Activated naive CD8-positive, alpha-beta T cell treated with anti-CD3 and anti-CD28 coated beads, Interleukin-2, amount 10 ng/mL, durations not matched to agents 7 days and 5 days (primary cell): Measurements from ENCODE around the gene ATXN1. TPM values are rescaled to one million over a fixed set of nuclear protein-coding genes. Genes with fewer than 3 reads are reported as not detected.

Experiments
- ATAC-seq: fragments of 150-1000 bp; cut with Tn5 transposase; one replicate; pipeline ENCODE4 v1.10.0; 2021; ENCODE audit warnings: low read depth, moderate library complexity
- POLR2A ChIA-PET: fragments of 350-600 bp; sonication (Branson Sonifier 250); formaldehyde crosslinking; loops from one replicate; lab custom pipeline; 2021; ENCODE audit warnings: antibody characterized with exemption; lab: Charles Lee
- DNase-seq: peaks from one replicate; pipeline ENCODE4 v3.0.0; 2021
- H3K27ac Mint-ChIP-seq: one replicate; pipeline ENCODE4 v1.8.0; 2022; ENCODE audit warnings: mild to moderate bottlenecking, mixed read lengths
- H3K27me3 Mint-ChIP-seq: one replicate; pipeline ENCODE4 v1.8.0; 2022; ENCODE audit warnings: mild to moderate bottlenecking, moderate library complexity, mixed read lengths
- H3K36me3 Mint-ChIP-seq: one replicate; pipeline ENCODE4 v1.8.0; 2021; ENCODE audit warnings: mild to moderate bottlenecking, mixed read lengths
- H3K4me1 Mint-ChIP-seq: one replicate; pipeline ENCODE4 v1.8.0; 2021; ENCODE audit warnings: mixed read lengths
- H3K4me3 Mint-ChIP-seq: one replicate; pipeline ENCODE4 v1.8.0; 2022; ENCODE audit warnings: mild to moderate bottlenecking, moderate library complexity, mixed read lengths
- H3K9me3 Mint-ChIP-seq: one replicate; pipeline ENCODE4 v1.8.0; 2021; ENCODE audit warnings: mixed read lengths
- total RNA-seq, 2 experiments: library from RNA; stranded (reverse); gene quantifications; one replicate each; pipeline ENCODE4 v1.2.3, GENCODE V29; 2021

ATXN1 gene
- total RNA-seq, 2 experiments from 2014 or later: 63.6 to 67.2 TPM

GRCh38 chr6:16374016-16374415 lies 387.2 kb downstream of the ATXN1 start:
- H3K27me3 Mint-ChIP-seq: no peaks in the 10 kb centered on the region
- peaks cover 7% of the 10 kb centered on the region for H3K4me1 Mint-ChIP-seq
- H3K4me3 Mint-ChIP-seq: no peak overlapping the region
- ATAC-seq: no peak
- peaks cover 3% of the 10 kb centered on the region for H3K36me3 Mint-ChIP-seq
- POLR2A ChIA-PET: no interaction called here
- no peak overlapping the region for H3K27ac Mint-ChIP-seq
- DNase-seq: no peak
- no peaks in the 10 kb centered on the region for H3K9me3 Mint-ChIP-seq

- no peaks in the 10 kb centered on the region for H3K27me3 Mint-ChIP-seq
- no peak for ATAC-seq
- peaks cover 7% of the 10 kb centered on the region for H3K4me1 Mint-ChIP-seq
- H3K9me3 Mint-ChIP-seq: no peaks in the 10 kb centered on the region
- no peak overlapping the region for H3K4me3 Mint-ChIP-seq
- H3K27ac Mint-ChIP-seq: no peak overlapping the region
- H3K36me3 Mint-ChIP-seq: peaks cover 3% of the 10 kb centered on the region
- DNase-seq: no peak
- POLR2A ChIA-PET: no interaction called here
Measured at GRCh38 chr6:16372029-16372776, 389.1 kb downstream of the ATXN1 start.

GRCh38 chr6:16371401-16371800 lies 389.9 kb downstream of the ATXN1 start:
- no peak for ATAC-seq
- Mint-ChIP-seq H3K9me3 (no peaks in the 10 kb centered on the region), H3K4me3 (no peak overlapping the region), H3K36me3 (peaks cover 3% of the 10 kb centered on the region), H3K27ac (no peak overlapping the region), H3K4me1 (peaks cover 7% of the 10 kb centered on the region), H3K27me3 (no peaks in the 10 kb centered on the region)
- POLR2A ChIA-PET: no interaction called here
- DNase-seq: no peak

- ATAC-seq: no peak
- Mint-ChIP-seq H3K27me3 (no peaks in the 10 kb centered on the region), H3K4me3 (no peak overlapping the region), H3K27ac (no peak overlapping the region), H3K9me3 (no peaks in the 10 kb centered on the region), H3K4me1 (peaks cover 7% of the 10 kb centered on the region), H3K36me3 (peaks cover 3% of the 10 kb centered on the region)
- DNase-seq: no peak
- POLR2A ChIA-PET: no interaction called here
Measured at GRCh38 chr6:16370943-16371342, 390.3 kb downstream of the ATXN1 start.

GRCh38 chr6:16369989-16370388 lies 391.3 kb downstream of the ATXN1 start:
- POLR2A ChIA-PET: no interaction called here
- Mint-ChIP-seq H3K4me3 (no peak overlapping the region), H3K36me3 (peaks cover 3% of the 10 kb centered on the region), H3K27me3 (no peaks in the 10 kb centered on the region), H3K4me1 (peaks cover 7% of the 10 kb centered on the region), H3K27ac (no peak overlapping the region), H3K9me3 (no peaks in the 10 kb centered on the region)
- no peak for ATAC-seq
- DNase-seq: no peak

GRCh38 chr6:16369140-16369745 lies 392.0 kb downstream of the ATXN1 start:
- POLR2A ChIA-PET: no interaction called here
- DNase-seq (no peak), ATAC-seq (no peak)
- Mint-ChIP-seq H3K4me3 (no peak overlapping the region), H3K27ac (no peak overlapping the region), H3K27me3 (no peaks in the 10 kb centered on the region), H3K9me3 (no peaks in the 10 kb centered on the region), H3K36me3 (peaks cover 3% of the 10 kb centered on the region), H3K4me1 (peaks cover 2% of the 10 kb centered on the region)

- peaks cover 3% of the 10 kb centered on the region for H3K36me3 Mint-ChIP-seq
- ATAC-seq: no peak
- no peaks in the 10 kb centered on the region for H3K27me3 Mint-ChIP-seq
- POLR2A ChIA-PET: no interaction called here
- no peak overlapping the region for H3K27ac Mint-ChIP-seq
- H3K4me1 Mint-ChIP-seq: peaks cover 2% of the 10 kb centered on the region
- no peaks in the 10 kb centered on the region for H3K9me3 Mint-ChIP-seq
- H3K4me3 Mint-ChIP-seq: no peak overlapping the region
- no peak for DNase-seq
Measured at GRCh38 chr6:16367571-16367970, 393.7 kb downstream of the ATXN1 start.

- ATAC-seq (no peak), DNase-seq (no peak)
- no peak overlapping the region for H3K4me3 Mint-ChIP-seq
- no peaks in the 10 kb centered on the region for H3K27me3 Mint-ChIP-seq
- H3K36me3 Mint-ChIP-seq: no peaks in the 10 kb centered on the region
- POLR2A ChIA-PET: no interaction called here
- H3K4me1 Mint-ChIP-seq: no peaks in the 10 kb centered on the region
- no peaks in the 10 kb centered on the region for H3K9me3 Mint-ChIP-seq
- H3K27ac Mint-ChIP-seq: no peak overlapping the region
Measured at GRCh38 chr6:16363749-16364148, 397.5 kb downstream of the ATXN1 start.

- POLR2A ChIA-PET: no interaction called here
Measured at GRCh38 chr6:16362819-16363589, 398.3 kb downstream of the ATXN1 start.

GRCh38 chr6:16362296-16362695 lies 399.0 kb downstream of the ATXN1 start:
- ATAC-seq (no peak), DNase-seq (no peak)
- POLR2A ChIA-PET: no interaction called here
- Mint-ChIP-seq H3K4me1 (no peaks in the 10 kb centered on the region), H3K27ac (no peak overlapping the region), H3K27me3 (no peaks in the 10 kb centered on the region), H3K9me3 (no peaks in the 10 kb centered on the region), H3K4me3 (no peak overlapping the region), H3K36me3 (no peaks in the 10 kb centered on the region)

More at GRCh38 chr6:16362819-16363589, 398.3 kb downstream of the ATXN1 start:
- DNase-seq (no peak), ATAC-seq (no peak)
- H3K27me3 Mint-ChIP-seq: no peaks in the 10 kb centered on the region
- H3K4me1 Mint-ChIP-seq: no peaks in the 10 kb centered on the region
- no peak overlapping the region for H3K27ac Mint-ChIP-seq
- no peaks in the 10 kb centered on the region for H3K36me3 Mint-ChIP-seq
- no peaks in the 10 kb centered on the region for H3K9me3 Mint-ChIP-seq
- H3K4me3 Mint-ChIP-seq: no peak overlapping the region

- Mint-ChIP-seq H3K4me1 (no peaks in the 10 kb centered on the region), H3K4me3 (no peak overlapping the region), H3K9me3 (no peaks in the 10 kb centered on the region), H3K36me3 (no peaks in the 10 kb centered on the region), H3K27ac (no peak overlapping the region), H3K27me3 (no peaks in the 10 kb centered on the region)
- POLR2A ChIA-PET: no interaction called here
- DNase-seq: no peak
- ATAC-seq: no peak
Measured at GRCh38 chr6:16361861-16362260, 399.4 kb downstream of the ATXN1 start.

GRCh38 chr6:16361121-16361520 lies 400.1 kb downstream of the ATXN1 start:
- Mint-ChIP-seq H3K9me3 (no peaks in the 10 kb centered on the region), H3K27me3 (no peaks in the 10 kb centered on the region), H3K4me1 (no peaks in the 10 kb centered on the region), H3K4me3 (no peak overlapping the region), H3K27ac (no peak overlapping the region), H3K36me3 (no peaks in the 10 kb centered on the region)
- ATAC-seq: no peak
- POLR2A ChIA-PET: no interaction called here
- no peak for DNase-seq

- ATAC-seq: no peak
- H3K4me1 Mint-ChIP-seq: no peaks in the 10 kb centered on the region
- POLR2A ChIA-PET: no interaction called here
- no peaks in the 10 kb centered on the region for H3K9me3 Mint-ChIP-seq
- no peak overlapping the region for H3K4me3 Mint-ChIP-seq
- DNase-seq: no peak
- no peak overlapping the region for H3K27ac Mint-ChIP-seq
- H3K27me3 Mint-ChIP-seq: no peaks in the 10 kb centered on the region
- no peaks in the 10 kb centered on the region for H3K36me3 Mint-ChIP-seq
Measured at GRCh38 chr6:16360365-16360764, 400.9 kb downstream of the ATXN1 start.

GRCh38 chr6:16359563-16359962 lies 401.7 kb downstream of the ATXN1 start:
- ATAC-seq (no peak), DNase-seq (no peak)
- Mint-ChIP-seq H3K27me3 (no peaks in the 10 kb centered on the region), H3K27ac (no peak overlapping the region), H3K36me3 (no peaks in the 10 kb centered on the region), H3K9me3 (no peaks in the 10 kb centered on the region), H3K4me1 (no peaks in the 10 kb centered on the region), H3K4me3 (no peak overlapping the region)
- POLR2A ChIA-PET: no interaction called here
